Kasumi-1 (cell line): ENCODE results near the gene CEBPG.
A peak's percentile ranks its signal among the peaks of the same experiment; 100 is the strongest.

Experiments
- DNase-seq, 2 experiments: peaks; one replicate each; lab custom pipeline; 2025; lab: John Stamatoyannopoulos, UW

The CEBPG gene

DNA sequence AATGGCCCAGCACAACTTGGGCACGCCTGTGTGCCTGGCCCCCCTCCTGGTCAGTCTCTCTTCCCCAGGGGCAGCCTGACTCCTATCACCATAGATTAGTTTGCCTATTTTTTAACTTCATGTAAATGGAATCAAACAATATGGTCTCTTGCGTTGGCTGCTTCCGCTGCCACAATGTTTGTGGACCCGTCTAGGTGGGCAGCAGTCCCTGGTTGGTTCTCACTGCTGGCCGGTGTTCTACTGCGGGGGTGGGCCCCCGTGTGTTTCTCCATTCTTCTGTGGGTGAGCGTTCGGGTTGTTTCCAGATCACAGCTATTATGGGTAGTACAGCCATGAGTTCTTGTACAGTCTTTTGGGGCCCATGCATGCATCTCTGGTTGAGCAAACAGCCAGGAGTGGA, 47.3 kb downstream of the CEBPG start:
- DNase-seq: no peak

DNA sequence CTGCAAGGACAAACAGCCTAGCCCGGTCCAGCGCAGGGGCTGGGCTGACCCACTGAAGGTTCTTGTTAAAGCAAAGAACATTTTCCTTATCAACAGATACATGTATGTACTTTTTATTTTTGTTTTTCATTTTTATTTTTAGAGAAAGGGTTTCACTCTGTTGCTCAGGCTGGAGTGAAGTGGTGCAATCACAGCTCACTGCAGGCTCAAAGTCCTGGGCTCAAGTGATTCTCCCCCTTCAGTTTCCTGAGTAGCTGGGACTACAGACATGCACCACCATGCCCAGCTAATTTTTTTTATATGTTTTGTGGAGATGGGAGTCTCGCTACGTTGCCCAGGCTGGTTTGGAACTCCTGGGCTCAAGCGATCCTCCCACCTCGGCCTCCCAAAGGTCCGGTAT, 47.9 kb downstream of the CEBPG start:
- no peak for DNase-seq

DNA sequence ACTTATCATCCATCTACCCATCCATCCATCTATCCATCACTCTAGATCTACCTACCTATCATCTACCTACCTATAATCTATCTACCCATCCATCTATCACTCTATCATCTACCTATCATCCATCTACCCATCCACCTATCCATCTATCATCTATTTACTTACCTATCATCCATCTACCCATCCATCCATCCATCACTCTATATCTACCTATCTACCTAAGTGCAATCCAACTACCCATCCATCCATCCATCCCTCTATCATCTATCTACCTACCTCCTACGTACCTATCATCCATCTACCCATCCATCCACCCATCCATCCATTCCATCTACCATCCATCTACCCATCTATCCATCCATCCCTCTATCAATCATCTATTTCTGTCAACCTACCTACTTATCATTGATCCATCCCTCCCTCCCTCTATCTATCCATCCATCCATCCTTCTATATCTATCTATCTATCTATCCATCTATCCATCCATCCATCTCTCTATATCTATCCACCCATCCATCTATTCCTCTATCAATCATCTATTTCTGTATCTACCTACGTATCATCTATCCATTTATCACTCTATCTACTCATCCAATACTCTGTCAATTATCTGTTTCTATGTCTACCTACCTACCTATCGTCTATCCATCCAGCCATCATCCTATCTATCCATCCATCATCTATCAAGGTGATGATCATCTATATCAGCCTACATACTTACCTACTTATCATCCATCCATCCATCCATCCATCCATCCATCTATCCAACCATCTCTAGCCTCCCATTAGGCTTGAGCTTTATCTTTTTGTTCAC, 49.1 kb downstream of the CEBPG start:
- no peak for DNase-seq

DNA sequence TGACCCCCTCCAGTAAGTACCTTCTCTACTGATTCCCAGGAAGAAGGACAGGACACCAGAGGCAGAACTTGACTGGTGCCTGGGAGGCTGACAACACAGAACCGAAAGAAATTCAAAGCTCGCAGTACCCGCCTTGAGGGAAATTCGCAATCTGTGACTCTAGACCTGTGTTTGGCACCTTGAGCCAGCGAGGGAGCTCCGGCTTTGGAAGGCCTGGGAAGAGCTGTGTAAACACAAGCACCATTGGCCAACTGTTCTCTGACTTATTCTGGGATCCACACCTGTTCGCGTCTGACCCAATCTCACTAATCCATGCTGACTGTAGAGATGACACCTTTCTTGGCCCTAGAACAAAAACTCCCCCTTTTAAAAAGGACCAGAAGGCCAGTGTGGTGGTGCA, 50.7 kb downstream of the CEBPG start:
- no peak for DNase-seq

DNA sequence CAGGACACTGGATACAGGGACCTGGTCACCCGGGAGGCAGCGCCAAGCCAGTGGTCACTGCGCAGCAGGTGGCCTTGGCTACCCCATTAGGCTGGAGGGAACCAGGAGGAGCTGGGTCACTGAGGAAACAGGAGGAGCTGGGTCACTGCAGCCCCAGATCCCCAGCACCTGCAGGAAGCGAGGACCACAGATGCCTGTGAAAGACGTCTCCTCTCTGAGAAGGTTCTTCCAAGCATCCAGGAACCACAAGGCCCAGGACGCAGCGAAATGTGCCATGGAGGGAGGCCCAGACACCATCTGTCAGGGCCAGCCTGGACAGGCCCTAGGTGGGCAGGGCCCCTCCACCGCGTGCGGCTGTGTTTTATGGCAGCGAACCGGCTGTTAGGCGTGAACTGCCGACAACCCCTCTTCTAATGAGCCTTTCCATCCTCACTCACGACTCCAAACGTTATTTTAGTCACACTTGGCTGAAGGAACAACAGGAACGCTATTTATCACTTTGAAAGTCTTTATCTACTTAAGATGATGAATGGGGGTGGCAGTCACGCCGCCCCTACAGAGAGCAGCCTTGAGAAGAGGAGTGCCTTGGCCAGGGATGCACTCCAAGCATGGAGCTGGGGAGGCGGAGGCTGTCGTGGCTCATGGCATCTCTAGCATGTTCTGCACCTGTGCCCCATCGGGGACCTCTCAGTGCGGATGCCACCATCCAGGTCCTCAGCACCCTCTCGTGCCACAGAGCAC, 53.3 kb downstream of the CEBPG start:
- DNase-seq: no peak

DNA sequence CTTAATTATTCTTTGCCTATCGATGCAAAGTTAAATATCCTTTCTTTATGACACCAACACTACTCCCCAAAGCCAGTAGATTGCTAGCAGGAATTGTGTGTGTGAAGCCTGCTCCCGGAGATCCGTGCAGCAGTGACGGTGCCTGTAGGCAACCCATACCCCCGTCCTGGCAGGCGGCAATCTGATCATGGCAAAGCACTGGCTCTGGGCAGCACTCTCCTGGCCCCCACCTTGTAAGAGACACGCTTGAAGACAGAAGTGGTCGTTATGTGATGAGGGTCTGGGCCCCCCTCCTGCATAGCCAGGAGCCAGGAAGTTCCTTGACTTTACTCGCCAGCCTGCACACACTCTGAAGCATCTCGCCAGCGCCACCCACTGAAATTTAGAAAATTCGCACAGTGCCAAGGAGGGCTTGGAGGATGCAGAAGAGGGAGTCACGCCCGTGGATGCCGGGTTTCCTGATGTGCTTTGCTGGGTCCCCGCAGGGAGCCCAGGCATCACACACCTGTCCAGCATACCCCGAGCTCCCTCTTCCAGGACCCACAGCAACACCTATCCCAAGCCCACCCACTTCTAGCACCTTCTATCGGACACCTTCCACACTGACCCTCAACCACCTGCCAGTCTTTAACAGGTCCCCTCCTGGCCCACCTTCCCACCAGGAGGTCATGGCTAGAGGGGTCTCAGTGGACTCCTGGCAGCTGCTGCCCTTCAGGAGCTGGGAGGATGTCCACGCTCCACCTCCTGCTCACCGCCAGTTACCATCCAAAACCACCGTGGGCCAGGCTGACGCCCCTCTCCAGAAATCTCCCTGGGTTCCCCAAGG, 54.5 kb downstream of the CEBPG start:
- DNase-seq: no peak

DNA sequence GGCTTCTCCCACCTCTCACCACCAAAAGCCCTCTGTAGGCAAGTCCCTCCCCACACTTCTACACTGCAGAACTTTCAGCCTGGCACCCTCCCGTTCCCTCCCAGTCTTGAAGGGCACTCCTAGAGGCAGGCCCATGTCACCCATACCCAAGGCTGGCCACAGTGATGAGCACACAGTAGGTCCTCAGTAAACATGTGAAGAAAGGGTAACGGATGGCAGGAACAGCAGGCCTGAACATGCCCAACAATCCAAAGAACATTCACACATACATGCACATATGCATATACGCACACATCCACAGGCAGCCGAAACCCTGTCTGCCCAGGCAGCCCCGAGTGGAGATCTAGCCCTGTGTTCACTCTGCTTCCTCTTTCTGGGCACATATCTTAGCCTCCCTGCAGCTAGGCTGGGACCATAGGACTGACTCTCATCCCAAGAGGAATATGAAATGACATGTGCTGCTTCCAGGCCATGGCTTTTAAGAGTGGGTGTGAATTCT, 55.2 kb downstream of the CEBPG start:
- no peak for DNase-seq

DNA sequence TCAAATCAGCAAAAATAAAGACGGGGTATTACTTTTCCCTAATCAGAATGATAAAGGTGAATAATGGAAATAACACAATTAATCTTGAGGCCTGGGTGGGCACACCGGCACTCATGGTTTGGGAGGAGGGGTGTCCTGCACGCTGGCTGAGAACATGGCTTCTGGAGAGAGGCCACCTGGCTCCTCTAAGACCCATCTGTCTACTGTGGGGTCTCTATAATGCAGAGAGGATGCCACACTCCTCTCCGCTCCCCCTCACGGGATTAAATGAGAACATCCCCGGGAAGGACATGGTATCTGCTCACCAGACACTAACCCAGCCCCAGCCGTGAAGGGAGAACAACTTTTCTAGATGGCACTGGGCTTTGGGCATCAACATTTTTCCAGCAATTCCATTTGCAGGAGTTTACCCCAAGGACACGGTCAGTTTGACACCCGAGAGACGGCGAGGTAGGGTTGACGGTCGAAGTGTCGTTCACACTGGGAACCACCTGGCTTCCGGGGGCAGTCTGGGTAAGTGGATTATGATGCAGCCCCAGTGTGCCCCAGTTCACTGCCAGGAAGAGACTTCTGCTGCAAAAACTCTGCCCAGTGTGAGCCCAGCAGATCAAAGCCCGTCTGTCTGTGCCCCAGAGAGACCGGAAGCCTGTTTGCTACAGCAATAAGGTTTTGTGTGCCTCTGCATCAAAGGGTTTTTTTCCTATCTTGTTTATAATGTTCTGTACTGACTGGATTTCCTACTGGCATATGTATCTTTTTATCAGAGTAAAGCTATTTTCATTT, 56.6 kb downstream of the CEBPG start:
- DNase-seq: no peak

DNA sequence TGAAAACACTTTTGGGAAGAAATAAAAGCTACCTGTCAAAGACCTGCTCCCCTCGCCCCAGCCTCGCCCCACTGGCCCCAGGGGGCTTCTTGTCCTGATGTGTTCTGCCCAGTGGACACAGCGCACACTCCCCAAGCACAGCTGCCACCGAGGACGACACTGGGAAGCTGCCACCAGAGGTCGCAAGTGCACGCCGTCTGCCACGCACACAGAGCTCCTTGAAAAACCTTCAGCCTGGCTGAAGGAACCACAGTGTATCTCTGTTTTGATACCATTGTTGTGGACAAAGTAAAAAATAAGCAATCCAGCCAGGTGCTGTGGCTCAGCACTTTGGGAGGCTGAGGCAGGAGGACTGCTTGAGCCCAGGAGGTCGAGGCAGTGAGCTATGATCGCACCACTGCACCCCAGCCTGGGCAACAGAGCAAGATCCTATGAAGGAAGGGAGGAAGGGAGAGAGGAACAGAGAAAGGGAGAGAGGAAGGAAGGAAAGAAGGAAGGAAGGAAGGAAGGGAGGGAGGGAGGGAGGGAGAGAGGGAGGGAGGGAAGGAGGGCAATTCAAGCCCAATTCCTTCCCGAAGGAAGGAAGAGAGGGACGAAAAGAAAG, 57.3 kb downstream of the CEBPG start:
- peak; percentile 67 to 76 for DNase-seq

DNA sequence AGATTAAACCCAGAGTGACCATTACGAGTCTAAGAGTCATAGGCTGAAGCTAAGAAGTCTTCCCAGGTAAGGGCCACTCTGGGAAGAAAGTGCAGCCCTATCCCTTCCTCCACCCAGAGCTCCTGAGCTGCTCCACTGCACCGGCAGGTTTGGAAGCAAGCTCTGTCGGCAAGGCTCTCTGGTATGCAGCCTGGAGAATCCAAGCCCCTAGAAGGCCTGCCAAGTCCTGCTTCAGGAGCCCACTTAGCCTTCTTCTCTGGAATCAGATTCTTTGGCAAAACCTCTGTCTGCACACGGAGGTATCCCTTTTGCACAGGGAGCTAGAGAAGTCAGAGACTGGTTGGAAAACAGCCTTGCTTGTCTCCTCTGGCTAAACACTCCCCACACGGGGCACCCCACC, 58.5 kb downstream of the CEBPG start:
- no peak for DNase-seq
